Activated T-cell treated with anti-CD3 and anti-CD28 coated beads for 48 hours (primary cell): ENCODE measurements around the gene OSBPL1A.
"Not testable (repeated sequence)": the region's sequence is repeated elsewhere in the genome, so short reads cannot be mapped to it uniquely, and the experiment has no call there.

Experiments
- DNase-seq: peaks from one replicate; pipeline ENCODE4 v3.0.0-alpha.2; 2020; ENCODE audit warnings: low read depth

OSBPL1A gene

GRCh38 chr18:24185805-24186204, 211.8 kb downstream of the OSBPL1A start:
- no peak for DNase-seq

GRCh38 chr18:24181806-24182205, 215.8 kb downstream of the OSBPL1A start:
- DNase-seq, result no peak

- DNase-seq, result no peak
These were observed 217.6 kb downstream of the OSBPL1A start for GRCh38 chr18:24180048-24180447.

GRCh38 chr18:24177499-24178133, 220.0 kb downstream of the OSBPL1A start:
- DNase-seq, result no peak

- DNase-seq, result peak; percentile 44
These were observed 220.8 kb downstream of the OSBPL1A start for GRCh38 chr18:24176727-24177416.

GRCh38 chr18:24173997-24174396, 223.6 kb downstream of the OSBPL1A start:
- no peak for DNase-seq

GRCh38 chr18:24170360-24170759, 227.3 kb downstream of the OSBPL1A start:
- DNase-seq, result peak; percentile 1

- no peak for DNase-seq
These were observed 229.1 kb downstream of the OSBPL1A start for GRCh38 chr18:24168496-24168895.

- DNase-seq, result no peak
These were observed 236.3 kb downstream of the OSBPL1A start for GRCh38 chr18:24161304-24161703.

- DNase-seq, result no peak
These were observed 237.5 kb downstream of the OSBPL1A start for GRCh38 chr18:24160086-24160485.

- no peak for DNase-seq
These were observed 239.8 kb downstream of the OSBPL1A start for GRCh38 chr18:24157855-24158254.

- DNase-seq, result no peak
These were observed 244.2 kb downstream of the OSBPL1A start for GRCh38 chr18:24153397-24153796.

GRCh38 chr18:24149591-24149990, 248.0 kb downstream of the OSBPL1A start:
- not testable (repeated sequence) for DNase-seq

GRCh38 chr18:24142376-24142775, 255.2 kb downstream of the OSBPL1A start:
- DNase-seq, result no peak

GRCh38 chr18:24140697-24141096, 256.9 kb downstream of the OSBPL1A start:
- no peak for DNase-seq

GRCh38 chr18:24138789-24139616, 258.6 kb downstream of the OSBPL1A start, which contains the start of gene CABYR:
Gene CABYR (plus strand): TSS chr18:24139062. CDS start chr18:24143115, 4,053 bp downstream.
- DNase-seq, result peak; percentile 71

GRCh38 chr18:24138409-24138788, 259.2 kb downstream of the OSBPL1A start:
- no peak for DNase-seq

- DNase-seq, result no peak
These were observed 260.7 kb downstream of the OSBPL1A start for GRCh38 chr18:24136967-24137373.

GRCh38 chr18:24130494-24130893, 267.1 kb downstream of the OSBPL1A start:
- no peak for DNase-seq

- no peak for DNase-seq
These were observed 268.9 kb downstream of the OSBPL1A start for GRCh38 chr18:24128700-24129099.

- no peak for DNase-seq
These were observed 269.9 kb downstream of the OSBPL1A start for GRCh38 chr18:24127735-24128134.

GRCh38 chr18:24126155-24126961, 271.3 kb downstream of the OSBPL1A start:
- no peak for DNase-seq
